ENCODE data around the gene NDUFB10. TPM values are rescaled to one million over a fixed set of nuclear protein-coding genes. Genes with fewer than 3 reads are reported as not detected.

NDUFB10 gene
- total and polyA plus RNA-seq, 4 donors: 93.9 to 195 (median 133) TPM

- Histone ChIP-seq H3K4me3 (ENCODE audit: low read depth in 1 of 3, low read length in 3 of 3) (no peak overlapping the region), H3K27ac (ENCODE audit: low read depth in 1 of 2, low read length in 2 of 2) (no peak overlapping the region), H3K36me3 (ENCODE audit: control insufficient read depth in 4 of 4, insufficient read depth in 3 of 4, low read depth in 1 of 4, low read length in 3 of 4) (peaks cover 0 to 9% (median under 1%) of the 10 kb centered on the region in 4 donors), H3K9ac (ENCODE audit: low read depth in 1 of 2, low read length in 2 of 2) (no peak overlapping the region), H3K9me3 (ENCODE audit: control insufficient read depth in 4 of 4, low read length in 3 of 4) (no peaks in the 10 kb centered on the region), H3K27me3 (ENCODE audit: control insufficient read depth in 4 of 4, insufficient read depth in 4 of 4, low read length in 3 of 4) (peaks cover 0 to 9% (median 4%) of the 10 kb centered on the region in 4 donors), H3K4me1 (ENCODE audit: control insufficient read depth in 4 of 4, insufficient read depth in 4 of 4, low read length in 3 of 4) (peaks cover 2 to 31% (median 17%) of the 10 kb centered on the region in 4 donors)
- no peak for DNase-seq (ENCODE audit: low spot score)
- TF ChIP-seq FOXA1 (IDR thresholded peaks at IDR 0.05): no peak
- TF ChIP-seq FOXA2 (IDR thresholded peaks at IDR 0.05): no peak
- no peak for TF ChIP-seq RXRA (IDR thresholded peaks at IDR 0.05)
- TF ChIP-seq GABPA (IDR thresholded peaks at IDR 0.05 in 1 of 2, conservative IDR thresholded peaks at IDR 0.05 in 1 of 2): no peak
- no peak for TF ChIP-seq HNF4A (conservative IDR thresholded peaks at IDR 0.05)
- TF ChIP-seq, protein P1, sequence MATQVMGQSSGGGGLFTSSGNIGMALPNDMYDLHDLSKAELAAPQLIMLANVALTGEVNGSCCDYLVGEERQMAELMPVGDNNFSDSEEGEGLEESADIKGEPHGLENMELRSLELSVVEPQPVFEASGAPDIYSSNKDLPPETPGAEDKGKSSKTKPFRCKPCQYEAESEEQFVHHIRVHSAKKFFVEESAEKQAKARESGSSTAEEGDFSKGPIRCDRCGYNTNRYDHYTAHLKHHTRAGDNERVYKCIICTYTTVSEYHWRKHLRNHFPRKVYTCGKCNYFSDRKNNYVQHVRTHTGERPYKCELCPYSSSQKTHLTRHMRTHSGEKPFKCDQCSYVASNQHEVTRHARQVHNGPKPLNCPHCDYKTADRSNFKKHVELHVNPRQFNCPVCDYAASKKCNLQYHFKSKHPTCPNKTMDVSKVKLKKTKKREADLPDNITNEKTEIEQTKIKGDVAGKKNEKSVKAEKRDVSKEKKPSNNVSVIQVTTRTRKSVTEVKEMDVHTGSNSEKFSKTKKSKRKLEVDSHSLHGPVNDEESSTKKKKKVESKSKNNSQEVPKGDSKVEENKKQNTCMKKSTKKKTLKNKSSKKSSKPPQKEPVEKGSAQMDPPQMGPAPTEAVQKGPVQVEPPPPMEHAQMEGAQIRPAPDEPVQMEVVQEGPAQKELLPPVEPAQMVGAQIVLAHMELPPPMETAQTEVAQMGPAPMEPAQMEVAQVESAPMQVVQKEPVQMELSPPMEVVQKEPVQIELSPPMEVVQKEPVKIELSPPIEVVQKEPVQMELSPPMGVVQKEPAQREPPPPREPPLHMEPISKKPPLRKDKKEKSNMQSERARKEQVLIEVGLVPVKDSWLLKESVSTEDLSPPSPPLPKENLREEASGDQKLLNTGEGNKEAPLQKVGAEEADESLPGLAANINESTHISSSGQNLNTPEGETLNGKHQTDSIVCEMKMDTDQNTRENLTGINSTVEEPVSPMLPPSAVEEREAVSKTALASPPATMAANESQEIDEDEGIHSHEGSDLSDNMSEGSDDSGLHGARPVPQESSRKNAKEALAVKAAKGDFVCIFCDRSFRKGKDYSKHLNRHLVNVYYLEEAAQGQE (IDR thresholded peaks at IDR 0.05): no peak
- 17% methylated on average over 18 of the region's 18 CpGs for WGBS
These were observed 31.8 kb downstream of the NDUFB10 start for GRCh38 chr16:1991135-1991551.

- Histone ChIP-seq H3K27ac (ENCODE audit: low read depth in 1 of 2, low read length in 2 of 2) (peak overlapping the region in 1 of 2 donors; percentile 35), H3K4me1 (ENCODE audit: control insufficient read depth in 4 of 4, insufficient read depth in 4 of 4, low read length in 3 of 4) (peaks cover 2 to 31% (median 17%) of the 10 kb centered on the region in 4 donors), H3K27me3 (ENCODE audit: control insufficient read depth in 4 of 4, insufficient read depth in 4 of 4, low read length in 3 of 4) (peaks cover 0 to 9% (median 4%) of the 10 kb centered on the region in 4 donors), H3K9ac (ENCODE audit: low read depth in 1 of 2, low read length in 2 of 2) (no peak overlapping the region), H3K4me3 (ENCODE audit: low read depth in 1 of 3, low read length in 3 of 3) (peak overlapping the region in 2 of 3 donors; percentile 2 to 35), H3K9me3 (ENCODE audit: control insufficient read depth in 4 of 4, low read length in 3 of 4) (no peaks in the 10 kb centered on the region), H3K36me3 (ENCODE audit: control insufficient read depth in 4 of 4, insufficient read depth in 3 of 4, low read depth in 1 of 4, low read length in 3 of 4) (peaks cover 0 to 5% (median under 1%) of the 10 kb centered on the region in 4 donors)
- 17% methylated on average over 22 of the region's 22 CpGs for WGBS
- no peak for DNase-seq (ENCODE audit: low spot score)
- TF ChIP-seq ZBTB33 (IDR thresholded peaks at IDR 0.05): no peak
- TF ChIP-seq GABPA (IDR thresholded peaks at IDR 0.05 in 1 of 2, conservative IDR thresholded peaks at IDR 0.05 in 1 of 2): no peak
- TF ChIP-seq NR2F2 (IDR thresholded peaks at IDR 0.05): no peak
- TF ChIP-seq FOXA2 (IDR thresholded peaks at IDR 0.05): no peak
- no peak for TF ChIP-seq SP1 (IDR thresholded peaks at IDR 0.05)
- no peak for TF ChIP-seq EGR1 (IDR thresholded peaks at IDR 0.05; ENCODE audit: low read depth in 2 of 2)
- TF ChIP-seq, protein P1 (IDR thresholded peaks at IDR 0.05): no peak
- TF ChIP-seq RAD21 (IDR thresholded peaks at IDR 0.05): no peak
- no peak for TF ChIP-seq TAF1 (conservative IDR thresholded peaks at IDR 0.05)
- TF ChIP-seq, protein P2, sequence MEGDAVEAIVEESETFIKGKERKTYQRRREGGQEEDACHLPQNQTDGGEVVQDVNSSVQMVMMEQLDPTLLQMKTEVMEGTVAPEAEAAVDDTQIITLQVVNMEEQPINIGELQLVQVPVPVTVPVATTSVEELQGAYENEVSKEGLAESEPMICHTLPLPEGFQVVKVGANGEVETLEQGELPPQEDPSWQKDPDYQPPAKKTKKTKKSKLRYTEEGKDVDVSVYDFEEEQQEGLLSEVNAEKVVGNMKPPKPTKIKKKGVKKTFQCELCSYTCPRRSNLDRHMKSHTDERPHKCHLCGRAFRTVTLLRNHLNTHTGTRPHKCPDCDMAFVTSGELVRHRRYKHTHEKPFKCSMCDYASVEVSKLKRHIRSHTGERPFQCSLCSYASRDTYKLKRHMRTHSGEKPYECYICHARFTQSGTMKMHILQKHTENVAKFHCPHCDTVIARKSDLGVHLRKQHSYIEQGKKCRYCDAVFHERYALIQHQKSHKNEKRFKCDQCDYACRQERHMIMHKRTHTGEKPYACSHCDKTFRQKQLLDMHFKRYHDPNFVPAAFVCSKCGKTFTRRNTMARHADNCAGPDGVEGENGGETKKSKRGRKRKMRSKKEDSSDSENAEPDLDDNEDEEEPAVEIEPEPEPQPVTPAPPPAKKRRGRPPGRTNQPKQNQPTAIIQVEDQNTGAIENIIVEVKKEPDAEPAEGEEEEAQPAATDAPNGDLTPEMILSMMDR (IDR thresholded peaks at IDR 0.05; ENCODE audit: low read depth, low read length, missing input control): no peak
- no peak for TF ChIP-seq HNF4A (conservative IDR thresholded peaks at IDR 0.05)
- TF ChIP-seq HNF4G (IDR thresholded peaks at IDR 0.05): no peak
- no peak for TF ChIP-seq JUND (IDR thresholded peaks at IDR 0.05)
These were observed 32.2 kb downstream of the NDUFB10 start for GRCh38 chr16:1991588-1991947.
